GM10248 (cell line): Measurements from ENCODE around the gene ZSWIM6.
A peak's percentile ranks its signal among the peaks of the same experiment; 100 is the strongest.

Experiments used
- CTCF ChIA-PET: fragments of 300-600 bp; sonication (Branson Sonifier 250); formaldehyde crosslinking; extraction: SDS; loops from one replicate; lab custom pipeline; 2021; ENCODE audit warnings: antibody characterized with exemption; lab: Yijun Ruan, JAX
- POLR2A ChIA-PET: fragments of 350-650 bp; sonication (Branson Sonifier 250); formaldehyde crosslinking; extraction: SDS; loops from one replicate; lab custom pipeline; 2020; ENCODE audit warnings: antibody characterized with exemption; lab: Yijun Ruan, JAX
- DNase-seq: peaks from one replicate; pipeline ENCODE4 v3.0.0; 2012; ENCODE audit errors: extremely low spot score
- TF ChIP-seq, protein P1 (sequence below): IDR thresholded peaks from 2 replicates; pipeline ENCODE4 v1.5.1; 2012; ENCODE audit warnings: mild to moderate bottlenecking, low read depth; ENCODE audit errors: extremely low read depth, missing control alignments, control extremely low read depth

The ZSWIM6 gene

DNA sequence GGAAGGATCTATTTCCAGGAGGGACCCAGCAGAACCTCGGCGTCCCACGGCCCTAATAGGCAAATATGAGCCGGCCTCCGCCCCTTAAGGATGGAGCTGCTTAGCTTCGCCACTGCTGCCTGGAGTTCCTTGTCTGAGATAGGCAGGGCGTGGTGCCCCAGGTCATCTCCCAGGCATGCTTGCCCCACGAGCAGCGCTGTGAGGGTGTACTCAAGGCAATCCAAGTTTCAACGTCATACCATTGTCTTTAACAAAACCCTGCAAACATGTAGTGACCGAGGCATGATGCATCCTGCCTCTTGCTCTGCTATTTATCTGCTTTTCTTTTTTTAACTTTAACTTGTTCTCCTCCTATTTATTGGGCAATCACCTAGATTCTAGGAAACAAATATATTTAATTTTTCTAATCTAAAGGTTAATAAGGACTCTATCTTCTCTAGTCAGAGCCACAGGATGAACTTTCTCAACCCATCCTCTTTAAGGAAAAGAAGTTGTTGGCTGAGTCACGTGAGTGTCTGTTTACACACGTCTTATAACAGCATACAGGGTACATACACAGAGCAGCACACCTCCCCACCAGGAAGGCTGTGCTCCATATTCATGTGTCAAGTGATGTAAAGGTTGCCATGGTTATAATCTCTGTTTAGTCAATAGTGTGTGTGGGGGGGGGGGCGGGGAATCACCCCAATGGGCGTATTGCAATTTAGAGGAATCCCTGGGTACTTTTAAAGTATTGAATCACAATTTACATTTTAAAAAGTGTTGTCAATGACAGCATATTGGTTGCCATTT lies 27.3 kb upstream of the ZSWIM6 start:
- TF ChIP-seq, protein P1, sequence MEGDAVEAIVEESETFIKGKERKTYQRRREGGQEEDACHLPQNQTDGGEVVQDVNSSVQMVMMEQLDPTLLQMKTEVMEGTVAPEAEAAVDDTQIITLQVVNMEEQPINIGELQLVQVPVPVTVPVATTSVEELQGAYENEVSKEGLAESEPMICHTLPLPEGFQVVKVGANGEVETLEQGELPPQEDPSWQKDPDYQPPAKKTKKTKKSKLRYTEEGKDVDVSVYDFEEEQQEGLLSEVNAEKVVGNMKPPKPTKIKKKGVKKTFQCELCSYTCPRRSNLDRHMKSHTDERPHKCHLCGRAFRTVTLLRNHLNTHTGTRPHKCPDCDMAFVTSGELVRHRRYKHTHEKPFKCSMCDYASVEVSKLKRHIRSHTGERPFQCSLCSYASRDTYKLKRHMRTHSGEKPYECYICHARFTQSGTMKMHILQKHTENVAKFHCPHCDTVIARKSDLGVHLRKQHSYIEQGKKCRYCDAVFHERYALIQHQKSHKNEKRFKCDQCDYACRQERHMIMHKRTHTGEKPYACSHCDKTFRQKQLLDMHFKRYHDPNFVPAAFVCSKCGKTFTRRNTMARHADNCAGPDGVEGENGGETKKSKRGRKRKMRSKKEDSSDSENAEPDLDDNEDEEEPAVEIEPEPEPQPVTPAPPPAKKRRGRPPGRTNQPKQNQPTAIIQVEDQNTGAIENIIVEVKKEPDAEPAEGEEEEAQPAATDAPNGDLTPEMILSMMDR = no peak
- ChIA-PET CTCF (interaction anchor here (0.6 to 2.4 kb wide), 5 partner anchors 8 to 1785 kb away, joined by 3 to 8 read pairs (median 3); no protein-coding TSS in a partner anchor), POLR2A (no interaction called here)
- no peak for DNase-seq

DNA sequence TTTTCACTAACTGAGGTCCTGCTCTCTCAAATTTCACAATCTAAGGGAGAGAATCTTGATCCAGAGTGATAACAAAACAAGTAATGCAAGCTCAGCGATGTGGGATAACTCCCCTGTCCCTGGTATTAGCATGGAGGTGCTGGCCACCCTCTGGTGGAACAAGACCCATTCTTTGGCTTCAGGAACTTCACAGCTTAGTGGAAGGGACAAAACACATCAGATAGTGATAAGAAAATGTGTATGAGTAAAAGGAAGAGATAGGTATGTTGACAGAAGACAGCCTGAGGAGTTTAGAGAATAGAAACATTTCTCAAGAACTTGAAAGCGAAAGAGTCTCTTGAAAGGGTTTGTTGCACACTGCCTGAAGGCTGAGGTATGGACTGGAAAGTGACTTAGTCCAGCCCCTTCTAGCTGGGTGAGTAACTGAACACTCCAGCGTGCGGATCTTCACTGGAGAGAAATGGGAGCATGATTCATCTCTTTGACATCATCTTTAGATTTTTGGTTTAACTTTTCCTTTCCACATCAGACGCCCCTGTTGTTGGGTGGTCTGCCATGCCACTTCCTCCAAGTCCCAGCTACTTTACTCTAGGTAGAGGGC lies 25.4 kb upstream of the ZSWIM6 start:
- CTCF ChIA-PET = interaction anchor here (1.2 to 1.5 kb wide), 3 partner anchors 23 to 52 kb away, joined by 3 read pairs; no protein-coding TSS in a partner anchor
- POLR2A ChIA-PET = interaction anchor here (1.1 kb wide), 1 partner anchor 25 kb away, joined by 3 read pairs; the partner anchor contains the start of gene ZSWIM6
- TF ChIP-seq, protein P1 = no peak
- peak; percentile 33 for DNase-seq

DNA sequence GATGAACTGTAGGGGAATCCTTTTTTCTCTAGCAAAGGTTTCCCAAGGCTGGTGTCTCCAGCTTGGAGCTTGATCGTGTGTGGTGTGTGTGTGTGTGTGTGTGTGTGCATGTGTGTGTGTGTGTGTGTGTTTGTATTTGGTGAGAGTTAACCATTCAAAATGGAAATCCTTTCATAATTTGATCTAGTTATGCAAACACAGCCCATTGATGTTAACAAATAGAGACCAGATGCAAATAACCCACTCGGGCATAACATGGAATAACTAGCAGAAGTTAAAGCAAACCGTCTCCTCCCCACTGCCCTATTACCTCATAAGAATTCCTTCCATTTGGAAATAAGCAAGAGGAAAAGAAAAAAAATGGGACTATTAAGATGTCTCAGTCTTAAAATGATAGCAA lies 24.9 kb upstream of the ZSWIM6 start:
- POLR2A ChIA-PET = no interaction called here
- TF ChIP-seq, protein P1 = no peak
- CTCF ChIA-PET = interaction anchor here (1.2 to 1.5 kb wide), 3 partner anchors 14 to 52 kb away, joined by 3 to 4 read pairs (median 3); no protein-coding TSS in a partner anchor
- DNase-seq = no peak

DNA sequence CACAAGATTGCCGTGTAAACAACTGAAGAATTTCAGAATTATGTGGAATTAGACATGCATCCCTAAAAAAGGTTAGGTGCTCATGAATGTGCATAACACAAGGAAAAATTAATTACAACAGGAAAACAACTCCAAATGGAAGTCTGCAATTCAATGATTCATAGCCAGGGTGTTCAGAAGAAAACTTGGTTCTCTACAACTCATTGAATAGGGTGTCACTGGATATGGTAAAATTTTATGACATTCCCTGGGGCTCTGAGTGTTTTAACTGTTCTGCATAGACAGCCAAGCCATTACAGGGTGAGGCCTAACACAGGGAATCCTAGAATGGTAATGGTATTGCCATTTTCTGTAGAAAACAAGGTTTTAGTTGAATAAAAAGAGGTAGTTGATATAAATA lies 24.4 kb upstream of the ZSWIM6 start:
- ChIA-PET CTCF (interaction anchor here (1.5 to 2.6 kb wide), 2 partner anchors 11 to 14 kb away, joined by 4 to 7 read pairs; no protein-coding TSS in a partner anchor), POLR2A (no interaction called here)
- TF ChIP-seq, protein P1 = no peak
- DNase-seq = no peak

DNA sequence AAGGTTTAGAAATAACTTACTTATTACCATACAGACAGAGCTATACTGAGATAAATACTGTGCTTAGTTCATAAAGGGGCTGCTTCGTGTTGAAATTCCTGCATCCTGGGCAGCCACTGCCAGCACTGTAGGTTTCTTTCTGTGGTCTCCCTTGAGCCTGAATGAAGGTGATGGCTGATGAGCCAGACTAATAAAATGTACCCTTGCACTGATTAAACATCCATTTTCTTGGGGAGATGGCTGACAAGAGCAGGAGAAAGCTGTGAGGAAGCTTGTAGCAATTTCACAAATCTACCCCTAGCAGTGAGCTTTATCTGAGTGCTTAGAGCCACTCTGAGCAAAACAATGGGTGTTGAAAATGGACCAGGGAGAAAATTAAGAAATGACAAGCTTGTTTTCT lies 23.3 kb upstream of the ZSWIM6 start:
- ChIA-PET CTCF (interaction anchor here (0.9 to 2.6 kb wide), 4 partner anchors 9 to 18 kb away, joined by 3 to 7 read pairs (median 5); no protein-coding TSS in a partner anchor), POLR2A (no interaction called here)
- TF ChIP-seq, protein P1 = no peak
- DNase-seq = no peak

DNA sequence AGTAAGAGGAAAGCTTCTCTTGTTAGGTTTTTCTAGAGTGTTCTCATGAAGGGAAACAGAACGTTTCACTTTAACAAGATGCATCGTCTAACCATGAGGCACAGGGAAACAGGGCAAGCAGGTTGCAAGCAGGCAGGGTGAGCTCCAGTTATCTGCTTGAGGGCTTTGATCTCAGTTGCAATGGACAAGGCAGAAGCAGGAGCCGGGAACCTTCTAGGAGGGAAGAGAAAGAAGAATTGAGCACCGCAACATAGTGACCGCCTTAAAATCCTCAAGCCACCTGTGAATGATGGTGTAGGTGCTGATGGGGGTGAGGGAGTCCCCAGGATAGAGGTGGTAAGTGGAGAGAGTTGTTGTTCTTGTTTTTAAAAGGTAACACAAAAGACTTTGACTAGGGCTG lies 22.9 kb upstream of the ZSWIM6 start:
- TF ChIP-seq, protein P1 = no peak
- POLR2A ChIA-PET = no interaction called here
- CTCF ChIA-PET = interaction anchor here (0.9 to 2.6 kb wide), 3 partner anchors 10 to 18 kb away, joined by 3 to 7 read pairs (median 6); no protein-coding TSS in a partner anchor
- DNase-seq = no peak
